Right lung (tissue), 5 donors: ENCODE data around the gene FAM229A. TPM values are rescaled to one million over a fixed set of nuclear protein-coding genes. Genes with fewer than 3 reads are reported as not detected.
"Not testable (repeated sequence)": the region's sequence is repeated elsewhere in the genome, so short reads cannot be mapped to it uniquely, and the experiment has no call there.

Experiments
- DNase-seq, 2 donors: peaks; one replicate each; pipeline ENCODE4 v3.0.0-alpha.2; 2013
- polyA plus RNA-seq, 5 donors: library from polyadenylated mRNA; unstranded; fragments of 120-200 nt; gene quantifications; one replicate each; pipeline versions ENCODE4 v1.2.1 to v1.2.3, GENCODE V29; 2013; ENCODE audit warnings: inconsistent platforms in 1 of 5, low replicate concordance in 1 of 5; ENCODE audit not compliant: insufficient read length in 5 of 5, insufficient read depth in 1 of 5

Gene FAM229A
- polyA plus RNA-seq, 5 donors: 4.9 to 14.0 (median 7.2) TPM

DNA sequence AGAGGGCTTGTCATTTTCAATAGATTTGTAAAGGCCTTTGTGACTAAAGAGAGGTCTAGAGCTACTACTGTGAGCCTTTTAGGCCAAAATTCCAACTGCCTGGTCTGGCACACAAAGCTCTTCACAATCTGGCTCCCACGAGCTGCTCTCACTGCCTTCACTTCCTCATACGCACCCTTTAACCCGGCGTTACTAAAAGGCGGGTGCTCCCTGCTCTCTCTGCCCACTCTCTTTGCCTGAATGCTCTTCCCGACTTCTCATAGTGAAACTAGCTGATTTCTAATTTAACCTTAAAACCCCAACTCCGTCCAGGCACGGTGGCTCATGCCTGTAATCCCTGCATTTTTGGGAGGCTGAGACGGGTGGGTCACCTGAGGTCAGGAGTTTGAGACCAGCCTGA, 17.8 kb upstream of the FAM229A start:
- no peak for DNase-seq

DNA sequence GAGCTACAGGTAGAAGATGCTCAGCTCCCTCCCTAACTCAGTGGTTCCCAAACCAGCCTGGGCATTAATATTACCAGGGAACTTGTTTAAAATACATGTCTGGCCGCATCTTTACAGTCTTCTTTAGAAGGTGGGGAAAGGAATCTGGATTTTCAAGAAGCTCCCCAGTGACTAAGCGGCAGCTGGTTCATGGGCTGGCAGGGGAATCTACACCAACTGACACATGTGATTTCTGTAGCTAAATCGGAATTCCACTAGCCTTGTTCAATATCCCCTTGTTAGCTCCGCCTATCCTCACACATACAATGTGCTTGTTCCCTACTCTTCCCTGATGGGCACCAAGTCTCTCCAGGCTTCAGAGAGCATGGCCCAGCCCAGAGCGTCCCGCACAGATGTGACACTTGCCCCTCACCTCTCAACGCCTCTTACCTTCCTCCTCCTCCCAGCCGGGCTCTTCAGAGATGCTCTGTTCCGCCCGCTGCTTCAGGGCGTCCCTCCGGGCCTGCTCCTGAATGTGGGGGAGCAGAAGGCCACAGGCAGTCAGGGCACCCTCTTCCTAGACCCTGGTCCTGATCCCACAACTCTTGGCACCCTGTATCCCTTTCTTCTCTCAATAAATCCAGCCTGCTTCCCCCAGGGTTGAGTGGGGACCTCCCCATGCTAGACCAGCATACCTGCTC, 15.4 kb upstream of the FAM229A start:
- DNase-seq: no peak

DNA sequence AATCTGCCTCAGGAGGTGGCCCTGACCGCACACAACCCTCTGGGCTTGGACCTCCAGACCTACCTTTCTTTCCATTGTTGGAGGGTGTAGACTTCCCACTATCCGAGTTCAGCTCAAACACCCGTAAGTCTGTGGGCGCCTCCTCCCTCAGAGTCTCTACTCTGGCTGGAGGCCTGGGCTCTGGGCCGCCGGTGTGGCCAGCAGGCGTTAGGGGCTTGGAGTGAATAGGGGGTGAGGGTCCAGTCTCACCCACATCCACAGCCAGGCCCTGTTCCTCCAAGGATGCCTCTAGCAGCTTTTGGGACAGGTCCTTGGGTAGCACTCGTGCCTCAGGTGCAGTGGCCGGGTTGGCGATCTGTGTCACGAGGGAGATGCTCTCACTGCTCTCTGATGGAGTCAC, 13.9 kb upstream of the FAM229A start:
- DNase-seq: no peak

GRCh38 chr1:32373996-32374592, 11.8 kb upstream of the FAM229A start:
- no peak for DNase-seq

GRCh38 chr1:32372149-32372756, 10.0 kb upstream of the FAM229A start:
- DNase-seq: no peak

- no peak for DNase-seq
Measured at GRCh38 chr1:32367912-32368635, 5.8 kb upstream of the FAM229A start.

DNA sequence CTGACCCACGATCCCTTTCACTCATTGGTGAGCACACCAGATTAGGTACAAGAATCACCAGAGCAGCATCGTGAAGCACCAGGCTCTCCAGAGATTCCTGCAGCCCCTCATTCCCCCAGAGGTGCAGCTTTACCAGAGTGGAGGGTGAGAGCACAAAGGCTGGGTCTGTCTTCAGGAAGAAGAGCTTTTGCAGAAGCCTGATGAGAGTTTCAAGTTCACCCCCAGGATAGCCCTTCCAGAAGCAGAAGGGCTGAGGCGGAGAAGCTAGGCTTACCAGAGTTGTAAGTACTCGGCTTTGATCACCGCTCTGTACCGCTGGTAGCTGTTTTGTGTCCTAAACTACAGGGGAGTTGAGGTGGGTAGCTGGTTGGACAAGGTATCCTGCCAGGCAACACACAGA, 3.2 kb upstream of the FAM229A start:
- DNase-seq: no peak

DNA sequence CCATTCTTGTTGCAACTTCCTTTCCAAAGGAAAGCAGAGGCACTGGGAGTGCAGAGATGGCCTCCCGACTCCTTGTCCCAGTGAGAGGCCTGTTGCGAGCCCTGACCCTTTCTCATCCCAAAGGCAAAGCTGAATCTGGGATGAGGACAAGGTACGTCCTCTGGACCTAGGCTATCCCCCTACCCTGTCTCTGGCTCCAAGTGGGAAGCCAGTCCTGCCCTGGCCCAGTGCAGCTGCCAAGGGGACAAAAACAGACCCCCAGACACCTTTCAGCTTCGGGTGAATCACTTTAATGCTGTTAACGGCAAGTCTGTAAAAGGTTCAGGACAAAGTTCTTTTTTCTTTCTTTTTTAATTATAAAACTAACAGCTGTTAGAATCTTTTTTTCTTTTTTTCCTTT, 2.6 kb upstream of the FAM229A start:
- no peak for DNase-seq

DNA sequence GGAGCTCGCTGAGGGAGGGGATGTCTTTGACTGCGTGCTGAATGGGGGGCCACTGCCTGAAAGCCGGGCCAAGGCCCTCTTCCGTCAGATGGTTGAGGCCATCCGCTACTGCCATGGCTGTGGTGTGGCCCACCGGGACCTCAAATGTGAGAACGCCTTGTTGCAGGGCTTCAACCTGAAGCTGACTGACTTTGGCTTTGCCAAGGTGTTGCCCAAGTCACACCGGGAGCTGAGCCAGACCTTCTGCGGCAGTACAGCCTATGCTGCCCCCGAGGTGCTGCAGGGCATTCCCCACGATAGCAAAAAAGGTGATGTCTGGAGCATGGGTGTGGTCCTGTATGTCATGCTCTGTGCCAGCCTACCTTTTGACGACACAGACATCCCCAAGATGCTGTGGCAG, 1.4 kb upstream of the FAM229A start:
- DNase-seq: no peak

DNA sequence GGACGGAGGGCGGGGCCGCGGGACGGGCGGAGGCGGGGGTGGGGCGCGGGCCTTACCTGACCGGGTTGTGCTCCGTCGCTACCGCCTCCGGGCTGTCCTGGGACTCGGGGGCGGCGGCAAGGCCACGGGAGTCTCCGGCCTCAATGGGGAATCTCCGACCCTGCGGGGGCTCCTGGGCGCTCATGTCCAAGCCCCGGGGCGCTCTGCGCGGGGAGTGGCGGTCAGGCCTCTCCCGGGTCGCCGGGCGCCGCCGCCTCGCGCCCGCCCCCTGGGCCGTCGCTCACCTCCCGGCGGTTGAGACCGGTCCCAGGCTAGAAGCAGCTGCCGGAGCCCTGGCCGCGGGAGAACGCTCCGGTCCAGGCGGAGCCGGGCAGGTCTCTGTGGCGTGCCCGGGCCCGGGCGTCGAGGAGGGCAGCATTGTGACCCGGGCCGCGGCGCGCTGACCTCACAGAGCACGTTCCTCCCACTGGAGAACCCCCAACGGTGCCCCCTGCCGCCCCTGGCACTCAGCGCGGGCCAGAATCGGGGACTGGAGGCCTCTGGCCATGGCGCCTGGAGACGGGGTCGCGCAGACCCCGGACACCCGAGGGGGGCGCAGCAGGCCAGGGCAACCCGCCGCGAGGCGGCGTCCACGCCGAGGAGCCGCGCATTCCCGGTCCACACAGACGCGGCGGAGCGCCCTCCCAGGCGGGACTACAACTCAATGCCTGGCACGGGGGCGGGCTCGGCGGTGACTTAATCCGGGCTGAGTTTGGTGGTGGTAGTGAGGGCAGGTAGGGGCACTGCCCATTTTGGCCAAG, 411 bp downstream of the FAM229A start:
- peak in 1 of 2 donors; percentile 72 for DNase-seq

DNA sequence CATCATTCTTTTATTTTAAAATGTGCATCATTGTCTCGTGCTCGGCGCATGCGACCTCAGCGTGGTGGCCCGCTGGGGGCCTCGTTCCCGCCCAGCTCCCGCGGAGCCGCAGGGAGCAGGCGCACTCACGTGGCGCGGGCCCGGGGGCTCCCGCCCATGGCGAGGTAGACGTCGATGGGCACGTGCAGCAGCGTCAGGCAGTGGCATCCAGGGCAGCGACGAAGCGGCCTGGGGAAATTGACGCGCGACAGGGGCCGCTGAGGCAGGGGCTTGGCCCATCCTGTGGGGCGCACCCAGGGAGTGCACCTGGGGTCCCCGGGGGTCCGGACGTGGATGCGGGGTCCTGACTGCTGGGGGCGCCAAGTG, 994 bp downstream of the FAM229A start:
- DNase-seq: no peak

DNA sequence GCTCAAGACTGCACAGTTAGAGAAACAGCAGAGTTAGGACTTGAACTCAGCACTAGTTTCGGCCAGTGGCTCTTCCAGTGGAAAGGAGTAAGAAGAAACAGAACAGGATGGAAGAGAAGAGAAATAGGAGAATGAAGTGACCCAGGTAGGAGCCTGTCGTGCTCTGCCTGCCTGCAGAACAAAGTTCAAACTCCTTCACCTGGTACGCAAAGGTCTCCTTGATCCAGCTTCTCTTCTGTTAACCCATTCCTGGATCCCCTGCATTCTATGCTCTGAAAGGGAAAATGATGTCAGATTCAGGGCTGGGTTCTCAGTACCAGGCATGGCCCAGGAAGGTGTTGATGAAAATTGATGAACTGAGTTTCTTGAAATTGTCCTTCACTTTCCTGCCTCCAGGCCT, 3.9 kb downstream of the FAM229A start:
- DNase-seq: no peak

- DNase-seq: no peak
Measured at GRCh38 chr1:32357614-32358013, 4.7 kb downstream of the FAM229A start.

- DNase-seq: no peak
Measured at GRCh38 chr1:32356478-32356877, 5.8 kb downstream of the FAM229A start.

- not testable (repeated sequence) for DNase-seq
Measured at GRCh38 chr1:32355778-32356177, 6.5 kb downstream of the FAM229A start.

DNA sequence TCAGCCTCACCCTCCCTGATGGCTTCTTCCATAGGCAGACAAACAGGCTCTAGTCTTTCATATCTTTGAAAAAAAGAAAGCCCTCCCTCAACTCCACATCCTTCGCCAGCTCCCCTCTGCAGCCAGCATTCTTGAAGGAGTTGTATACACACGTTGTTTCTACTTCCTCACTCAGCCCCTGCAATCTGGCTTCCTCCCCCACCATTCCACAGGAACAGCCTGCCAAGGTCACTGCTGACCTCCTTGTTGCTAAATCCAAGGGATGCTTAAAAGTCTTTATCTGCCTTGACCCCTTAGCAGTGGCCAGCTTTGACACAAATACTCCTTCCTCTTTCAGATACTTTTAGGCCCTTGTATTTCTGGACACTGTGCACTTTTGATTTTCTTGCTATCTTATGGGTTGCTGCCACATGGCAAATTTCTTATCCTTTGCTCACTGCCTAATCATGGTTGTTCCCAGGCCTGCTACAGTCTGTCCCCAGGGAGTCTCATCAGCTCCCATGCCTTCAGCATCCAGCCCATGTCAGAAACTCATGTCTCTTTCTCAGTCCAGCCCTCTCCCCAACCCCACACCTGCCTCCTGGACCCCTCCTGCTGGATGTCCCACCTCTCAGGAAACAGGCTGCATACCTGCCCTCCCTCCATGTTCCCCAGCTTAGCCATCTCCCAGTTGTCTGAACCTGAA, 8.3 kb downstream of the FAM229A start:
- peak; percentile 68 to 69 for DNase-seq

DNA sequence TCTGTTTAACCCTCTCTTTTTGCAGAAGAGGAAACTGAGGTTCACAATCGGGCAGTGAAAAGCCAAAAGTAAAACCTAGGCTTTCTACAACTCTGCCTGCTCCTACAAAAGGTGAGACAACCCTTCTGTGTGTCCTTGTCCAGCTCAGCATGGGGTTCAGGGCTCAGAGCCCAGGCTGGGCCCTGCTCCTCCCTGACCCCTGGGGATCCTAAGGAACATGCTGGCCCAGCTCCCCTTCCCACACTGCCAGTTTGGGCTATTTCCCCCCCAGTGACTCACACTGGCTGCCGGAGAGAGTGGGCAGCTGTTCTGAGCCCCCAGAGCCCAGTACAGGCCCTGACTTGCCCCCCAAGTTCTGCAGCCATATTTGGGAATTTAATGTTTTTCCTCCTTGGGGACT, 8.9 kb downstream of the FAM229A start:
- no peak for DNase-seq

GRCh38 chr1:32352831-32353383, 9.4 kb downstream of the FAM229A start:
- DNase-seq: no peak

DNA sequence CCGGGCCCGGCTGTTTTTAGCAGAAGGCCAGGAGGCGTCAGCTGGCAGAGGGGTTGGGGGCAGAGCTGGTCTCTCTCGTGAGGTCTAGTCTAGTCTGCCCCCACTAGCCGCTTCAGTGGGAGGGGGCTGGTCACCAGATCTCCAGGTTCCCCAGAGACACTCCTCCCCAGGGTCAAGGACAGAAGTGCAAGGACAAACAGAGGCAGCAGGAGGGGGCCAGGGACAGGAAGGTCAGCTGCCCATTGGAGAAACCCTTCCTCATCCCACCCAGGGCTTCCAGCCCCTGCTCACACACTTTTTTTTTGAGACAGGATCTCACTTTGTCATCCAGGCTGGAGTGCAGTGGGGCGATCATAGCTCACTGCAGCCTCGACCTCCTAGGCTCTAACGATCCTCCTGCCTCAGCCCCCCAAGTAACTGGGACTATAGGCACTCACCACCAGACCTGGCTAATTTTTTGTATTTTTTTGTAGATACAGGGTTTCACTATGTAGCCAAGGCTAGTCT, 10.0 kb downstream of the FAM229A start:
- DNase-seq: no peak

DNA sequence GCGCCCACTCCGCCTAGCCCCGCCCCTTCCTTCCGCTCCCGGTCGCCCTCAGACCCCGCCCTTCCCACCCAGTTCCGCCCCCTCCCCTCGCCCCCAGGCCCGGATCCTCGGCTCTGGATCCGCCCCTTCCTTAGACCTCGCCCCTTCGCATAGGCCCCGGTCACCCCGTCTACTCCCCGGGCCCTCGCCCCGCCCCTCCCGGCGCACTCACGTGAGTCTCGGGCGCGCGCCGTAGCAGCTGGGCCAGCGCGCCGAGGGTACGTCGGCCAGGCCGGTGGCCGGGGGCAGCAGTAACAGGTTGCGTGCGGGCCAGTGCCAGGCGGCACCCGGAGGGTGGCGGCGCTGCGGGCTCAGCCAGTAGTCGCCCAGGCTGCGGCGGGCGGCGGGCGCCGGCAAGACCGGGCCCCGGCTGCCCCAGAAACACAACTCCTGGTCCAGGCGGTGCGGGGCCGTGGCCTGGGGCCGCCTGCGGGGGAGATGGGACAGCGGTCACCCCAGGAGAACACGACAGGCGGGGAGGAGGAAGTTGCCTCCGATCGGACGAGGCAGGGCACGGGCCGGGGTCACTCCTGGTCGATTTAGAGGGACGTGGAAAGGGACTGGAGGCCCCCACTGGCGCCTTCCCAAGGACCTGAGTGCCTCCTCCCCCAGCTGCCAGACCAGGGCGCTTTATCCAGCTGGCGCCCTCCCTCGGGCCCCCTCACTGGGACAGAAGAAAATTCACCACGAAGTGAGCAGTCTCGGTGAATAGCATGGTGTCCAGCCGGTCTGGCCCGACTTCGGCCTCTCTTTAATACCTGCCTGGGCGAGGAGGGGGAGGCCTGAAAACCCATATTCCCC, 10.7 kb downstream of the FAM229A start:
- DNase-seq: peak; percentile 96 to 97
